NCI-H446 (cell line): ENCODE measurements around the gene HOXD13.

Source experiments
- DNase-seq, 2 experiments: peaks; one replicate each; lab custom pipeline; 2025; lab: John Stamatoyannopoulos, UW

The HOXD13 gene

GRCh38 chr2:176092270-176093144 lies at the start of gene HOXD13:
TSS of gene HOXD13 (plus strand) at chr2:176092721. CDS start at chr2:176092891, 170 bp downstream.
- DNase-seq, result no peak

GRCh38 chr2:176056406-176056805 lies 36.1 kb upstream of the HOXD13 start:
- peak in 1 of 2 experiments; percentile 59 for DNase-seq

DNA sequence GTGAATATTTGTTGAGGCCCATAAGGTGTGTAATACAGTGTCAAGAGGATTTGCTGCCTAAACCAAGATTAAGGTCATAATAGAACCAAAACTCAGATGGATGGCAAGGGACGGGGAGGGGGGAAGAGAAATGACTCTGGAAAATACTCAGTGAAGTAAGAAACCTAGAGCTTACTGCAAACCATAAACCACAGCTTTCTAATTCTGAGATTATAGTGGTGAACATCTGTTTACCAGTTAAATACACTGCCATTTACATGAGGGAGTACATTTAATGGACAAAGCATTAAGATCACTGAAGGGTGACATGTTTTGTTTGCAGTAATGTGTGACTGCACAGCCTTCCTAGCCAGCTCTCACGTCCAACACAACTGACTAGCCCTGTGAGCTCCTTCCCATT lies 28.6 kb upstream of the HOXD13 start:
- DNase-seq, result no peak

GRCh38 chr2:176066645-176067588 lies 25.6 kb upstream of the HOXD13 start:
- DNase-seq, result no peak

DNA sequence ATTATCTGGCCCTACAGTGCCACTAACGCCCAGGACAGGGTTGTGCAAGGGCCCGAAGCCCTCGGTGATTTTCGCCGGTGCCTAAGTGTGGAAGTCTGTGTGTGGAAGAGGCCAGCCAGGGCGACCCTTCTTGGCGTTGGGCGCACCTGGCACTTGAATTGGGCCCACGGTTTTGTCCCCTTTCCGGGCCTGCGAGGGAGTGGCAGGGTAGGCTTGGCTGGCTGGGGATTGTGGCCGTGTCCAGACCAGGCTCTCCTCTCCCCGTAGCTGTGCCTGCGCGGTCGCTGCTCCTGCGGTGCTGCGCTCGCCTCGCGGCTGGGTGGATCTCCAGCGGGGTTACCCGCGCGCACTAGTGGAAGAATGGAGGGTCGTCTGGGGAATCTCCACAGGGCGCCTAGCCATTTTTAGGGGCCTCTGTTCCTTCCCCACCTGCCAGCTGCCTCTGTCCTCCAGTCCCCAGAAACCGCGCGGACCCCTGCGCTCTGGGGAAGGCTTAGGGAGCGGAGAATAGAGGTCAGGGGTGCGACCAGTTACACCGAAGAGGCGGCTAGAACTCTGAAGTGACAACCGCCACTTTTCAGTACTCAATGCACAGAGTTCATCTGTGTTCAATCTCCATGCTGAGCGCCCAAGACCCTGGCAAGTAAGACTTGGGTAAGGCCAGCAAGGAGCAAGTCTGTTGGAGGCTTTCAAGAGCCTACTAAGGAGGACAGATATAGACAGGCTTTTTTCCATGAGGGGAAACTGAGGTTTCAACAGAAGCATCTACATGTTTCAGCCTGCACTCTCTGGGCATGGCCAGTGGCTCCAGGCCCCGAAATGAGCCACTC lies 24.7 kb upstream of the HOXD13 start:
- no peak for DNase-seq

DNA sequence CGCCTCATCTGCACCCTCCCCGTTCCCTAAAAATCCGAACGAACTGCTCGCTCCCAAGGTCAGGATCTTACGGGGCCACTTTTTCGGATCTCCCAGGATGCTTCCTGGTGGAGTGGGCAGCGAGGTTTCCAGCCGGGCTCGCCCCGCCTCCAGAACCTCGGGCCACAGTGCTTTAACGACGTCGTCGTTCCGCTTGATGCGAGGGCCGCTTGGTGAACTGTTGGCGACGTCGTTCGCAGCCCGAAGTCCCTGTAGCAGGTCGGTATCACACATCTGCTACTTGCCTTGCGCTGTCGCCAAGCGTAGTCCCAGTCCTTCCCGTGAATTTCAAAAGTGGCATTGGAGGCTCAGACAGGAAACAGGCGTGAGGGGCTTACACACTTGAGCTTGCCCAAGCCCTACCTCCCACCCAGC lies 24.1 kb upstream of the HOXD13 start:
- no peak for DNase-seq

GRCh38 chr2:176071330-176072291 lies 20.9 kb upstream of the HOXD13 start:
- no peak for DNase-seq

GRCh38 chr2:176072292-176072669 lies 20.2 kb upstream of the HOXD13 start:
- no peak for DNase-seq

DNA sequence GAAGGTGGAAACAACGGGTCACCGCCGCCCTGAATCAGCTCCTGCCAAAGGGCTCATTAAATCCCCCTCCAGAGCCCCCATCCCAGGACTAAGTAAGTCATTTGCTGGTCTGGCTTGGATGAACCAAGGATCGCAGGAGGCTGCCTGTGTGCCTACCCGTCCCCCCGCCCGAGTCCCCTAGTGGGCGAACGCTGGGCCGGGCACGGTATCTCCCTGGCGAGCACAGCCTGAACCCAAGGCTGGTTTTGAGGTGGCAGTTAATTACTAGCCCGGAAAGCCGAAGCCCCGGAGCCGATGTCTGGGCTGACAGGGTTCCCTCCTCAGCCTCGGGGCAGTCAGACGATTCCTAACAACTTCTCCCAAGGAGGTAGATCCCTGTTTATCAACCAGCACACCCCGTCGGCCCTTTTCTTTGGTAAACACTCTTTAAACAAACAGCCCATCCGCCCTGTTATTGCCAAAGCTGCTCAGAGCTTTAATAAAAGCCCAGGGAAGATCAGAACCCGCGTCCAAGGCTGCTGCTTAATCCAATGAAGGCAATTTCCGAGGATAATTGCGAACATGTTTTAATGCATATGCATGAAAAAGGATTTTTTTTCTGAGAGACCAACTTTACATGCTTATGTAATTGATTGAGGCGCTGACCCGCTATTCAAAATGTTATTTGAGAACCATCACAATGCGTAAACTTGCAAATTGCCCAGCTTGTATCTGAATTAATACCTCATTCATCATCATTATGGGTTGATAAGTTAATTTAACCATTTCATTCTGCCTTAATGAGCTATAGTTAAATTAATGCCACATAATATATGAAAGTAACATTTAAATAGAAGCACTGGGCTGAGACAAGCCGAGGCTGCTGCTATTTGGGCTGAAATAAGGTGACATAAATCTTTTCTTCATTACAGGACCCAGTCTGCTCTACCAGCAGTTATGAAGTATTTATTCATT lies 19.3 kb upstream of the HOXD13 start:
- DNase-seq, result no peak

DNA sequence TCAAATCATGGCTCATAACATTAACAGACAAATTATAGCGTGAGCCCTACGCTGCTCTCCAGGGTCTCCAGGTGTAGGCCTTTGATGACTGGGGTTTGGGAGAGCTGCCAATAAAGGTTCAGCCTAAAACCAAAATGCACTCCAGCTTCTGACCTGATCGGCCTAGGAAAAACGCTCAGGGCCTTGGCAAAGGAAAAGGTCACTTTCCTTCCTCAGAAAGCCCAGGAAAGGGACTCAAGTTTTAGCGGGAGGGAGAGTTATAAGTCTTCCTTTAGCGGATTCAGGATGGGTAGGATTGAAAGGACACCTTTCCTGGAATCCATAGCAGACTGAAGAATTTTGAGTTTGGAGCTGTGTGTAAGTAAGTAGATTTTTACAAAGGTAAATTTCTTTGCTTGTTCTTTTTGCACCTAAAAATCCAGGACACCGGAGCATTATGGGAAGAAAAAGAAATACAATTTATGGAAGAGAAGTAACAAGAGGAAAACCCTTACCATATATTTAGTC lies 17.5 kb upstream of the HOXD13 start:
- no peak for DNase-seq

GRCh38 chr2:176075481-176075880 lies 17.0 kb upstream of the HOXD13 start:
- no peak for DNase-seq

- DNase-seq, result no peak
These were observed 16.5 kb upstream of the HOXD13 start for GRCh38 chr2:176076063-176076462.

DNA sequence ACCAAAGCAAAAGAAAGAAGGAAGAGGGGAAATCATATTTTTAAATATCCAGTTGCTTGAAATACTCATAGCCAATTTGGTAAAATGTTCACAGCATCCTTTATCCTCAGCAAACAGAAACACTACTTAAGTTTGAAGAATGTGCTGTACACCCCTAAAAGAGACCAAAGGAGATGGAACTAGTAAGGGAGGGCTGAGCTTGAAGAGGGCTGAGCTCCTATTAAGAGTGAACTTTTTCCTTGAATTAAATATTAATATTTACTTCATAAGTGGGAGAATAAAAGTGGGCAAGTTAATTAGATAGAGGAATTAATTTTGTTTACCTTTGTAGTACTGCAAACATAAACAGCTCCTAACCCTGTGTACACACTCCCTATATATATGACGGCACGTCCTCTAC lies 15.7 kb upstream of the HOXD13 start:
- no peak for DNase-seq

DNA sequence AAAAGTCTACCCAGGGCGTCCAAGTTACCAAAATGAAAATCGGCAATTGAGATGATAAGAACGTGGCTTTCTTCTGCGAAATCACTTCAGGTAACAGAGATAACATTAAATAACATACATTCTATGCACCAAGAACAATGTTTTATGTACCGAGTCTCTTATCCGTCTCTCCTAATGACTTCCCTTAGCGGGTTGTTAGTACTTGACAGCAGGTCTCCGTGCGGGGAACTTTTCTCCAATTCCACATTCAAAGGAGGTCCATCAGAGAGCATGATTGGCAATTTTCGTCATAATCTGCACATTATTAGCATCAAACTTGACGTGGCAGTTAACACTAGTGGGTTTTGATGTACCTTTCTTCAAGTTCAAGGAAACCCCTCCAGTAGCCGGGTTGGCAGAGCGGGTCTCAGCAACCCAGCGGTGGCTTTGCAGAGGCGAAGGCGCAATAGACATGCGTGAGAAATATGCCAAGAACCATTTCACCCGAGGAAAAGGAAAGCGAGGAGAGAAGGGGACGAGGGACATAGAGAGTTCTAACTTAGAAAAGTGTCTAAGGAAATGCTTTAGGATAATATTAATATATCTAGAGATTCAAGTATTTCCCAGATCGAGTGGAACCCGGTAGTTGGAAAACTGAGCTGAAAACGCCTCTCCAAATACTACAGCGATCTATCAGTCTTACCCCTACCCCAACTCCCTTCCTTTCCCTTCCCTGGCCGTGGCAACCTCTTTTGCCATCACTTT lies 13.8 kb upstream of the HOXD13 start:
- no peak for DNase-seq

- DNase-seq, result no peak
These were observed 13.2 kb upstream of the HOXD13 start for GRCh38 chr2:176079285-176079830.

GRCh38 chr2:176079831-176080539 lies 12.5 kb upstream of the HOXD13 start:
- peak in 1 of 2 experiments; percentile 64 for DNase-seq

- no peak for DNase-seq
These were observed 11.8 kb upstream of the HOXD13 start for GRCh38 chr2:176080540-176081375.
